LNCAP (cell line): ENCODE data around the gene LIPG.

Experiments
- TF ChIP-seq, protein P1 (sequence below): fragments of 450-650 bp; IDR thresholded peaks from 2 replicates; pipeline ENCODE4 v1.5.1; 2017; ENCODE audit warnings: mild to moderate bottlenecking

Gene LIPG

DNA sequence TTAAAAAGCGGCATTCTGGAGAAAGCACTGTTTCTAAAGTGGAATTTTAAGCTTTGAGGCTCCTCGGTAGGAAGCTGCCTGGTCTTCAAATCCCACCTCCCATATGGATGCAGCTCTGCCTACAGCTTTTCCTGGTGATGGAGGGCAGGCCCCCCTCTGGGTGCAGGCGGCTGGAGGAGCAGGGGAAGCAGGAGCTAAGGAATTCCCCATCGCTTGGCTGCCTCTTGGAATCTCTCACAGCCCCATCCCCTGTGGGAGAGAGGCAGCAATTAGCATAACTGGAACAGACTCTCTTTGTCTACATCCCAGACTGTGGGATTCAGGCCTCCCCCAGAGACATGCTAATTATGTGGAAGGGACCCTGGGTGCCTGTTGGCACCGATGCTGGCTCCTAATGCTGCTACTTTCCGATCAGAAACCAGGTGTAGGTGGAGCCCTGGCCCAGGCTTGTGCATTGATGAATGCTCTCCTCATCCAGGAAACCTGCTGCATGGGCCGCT lies 51.3 kb downstream of the LIPG start:
- TF ChIP-seq, protein P1, sequence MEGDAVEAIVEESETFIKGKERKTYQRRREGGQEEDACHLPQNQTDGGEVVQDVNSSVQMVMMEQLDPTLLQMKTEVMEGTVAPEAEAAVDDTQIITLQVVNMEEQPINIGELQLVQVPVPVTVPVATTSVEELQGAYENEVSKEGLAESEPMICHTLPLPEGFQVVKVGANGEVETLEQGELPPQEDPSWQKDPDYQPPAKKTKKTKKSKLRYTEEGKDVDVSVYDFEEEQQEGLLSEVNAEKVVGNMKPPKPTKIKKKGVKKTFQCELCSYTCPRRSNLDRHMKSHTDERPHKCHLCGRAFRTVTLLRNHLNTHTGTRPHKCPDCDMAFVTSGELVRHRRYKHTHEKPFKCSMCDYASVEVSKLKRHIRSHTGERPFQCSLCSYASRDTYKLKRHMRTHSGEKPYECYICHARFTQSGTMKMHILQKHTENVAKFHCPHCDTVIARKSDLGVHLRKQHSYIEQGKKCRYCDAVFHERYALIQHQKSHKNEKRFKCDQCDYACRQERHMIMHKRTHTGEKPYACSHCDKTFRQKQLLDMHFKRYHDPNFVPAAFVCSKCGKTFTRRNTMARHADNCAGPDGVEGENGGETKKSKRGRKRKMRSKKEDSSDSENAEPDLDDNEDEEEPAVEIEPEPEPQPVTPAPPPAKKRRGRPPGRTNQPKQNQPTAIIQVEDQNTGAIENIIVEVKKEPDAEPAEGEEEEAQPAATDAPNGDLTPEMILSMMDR: no peak

DNA sequence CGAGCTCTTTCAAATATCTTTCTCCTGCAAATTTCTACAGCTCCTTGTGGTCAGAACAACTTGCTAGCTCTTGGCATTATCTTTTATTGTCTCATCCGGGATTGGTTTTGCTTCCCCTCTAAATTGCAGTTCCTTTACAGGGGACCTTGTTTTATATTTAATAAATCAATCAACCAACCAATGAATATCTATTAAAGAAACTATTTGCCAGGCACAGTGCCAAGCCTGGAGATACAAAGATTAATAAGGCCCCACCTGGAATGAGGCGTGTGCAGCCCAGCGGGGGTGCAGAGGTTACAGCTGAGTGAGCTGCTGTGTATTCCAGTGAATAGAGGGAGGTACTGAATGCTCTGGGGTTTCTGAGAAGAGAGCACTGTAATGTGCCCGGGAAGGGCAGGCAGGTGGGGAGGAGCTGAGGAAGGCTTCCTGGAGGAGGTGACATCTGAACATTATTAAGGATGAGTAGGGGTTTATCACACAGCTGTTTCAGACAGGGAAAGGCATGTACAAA lies 51.8 kb downstream of the LIPG start:
- TF ChIP-seq, protein P1: no peak

DNA sequence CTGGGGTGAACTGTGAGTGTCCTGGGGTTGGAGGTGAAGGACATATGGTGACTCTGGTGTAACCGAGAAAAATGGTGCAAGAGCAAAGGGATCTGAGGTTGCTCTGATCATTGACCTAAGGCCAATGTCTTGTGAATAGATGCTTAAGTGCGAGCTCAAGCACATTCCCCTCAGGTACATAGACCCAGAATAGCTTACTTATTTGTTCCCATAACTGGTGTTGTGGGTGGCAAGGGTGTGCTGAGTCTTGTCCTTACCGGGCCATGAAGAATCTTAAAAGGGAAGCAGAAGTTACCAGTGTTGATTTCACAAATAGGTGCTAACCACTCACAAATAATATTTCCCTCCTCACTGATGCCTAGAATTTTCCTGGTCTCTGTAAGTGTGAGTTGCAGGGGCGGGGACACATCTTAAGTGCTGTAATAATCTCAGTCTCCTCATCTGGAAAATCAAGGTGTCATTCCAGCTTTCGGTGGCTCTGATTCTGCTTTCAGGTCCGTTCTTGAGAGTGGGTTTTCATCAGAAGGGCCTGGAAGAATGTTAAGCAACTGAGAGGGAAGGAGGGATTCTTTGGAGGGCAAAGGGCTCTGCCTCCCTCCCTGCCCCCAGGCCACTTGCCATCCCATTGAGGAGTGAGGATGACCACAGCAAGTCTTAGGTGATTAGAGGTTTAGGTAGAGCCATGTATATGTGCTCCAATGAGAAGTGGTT lies 54.9 kb downstream of the LIPG start:
- TF ChIP-seq, protein P1: no peak

DNA sequence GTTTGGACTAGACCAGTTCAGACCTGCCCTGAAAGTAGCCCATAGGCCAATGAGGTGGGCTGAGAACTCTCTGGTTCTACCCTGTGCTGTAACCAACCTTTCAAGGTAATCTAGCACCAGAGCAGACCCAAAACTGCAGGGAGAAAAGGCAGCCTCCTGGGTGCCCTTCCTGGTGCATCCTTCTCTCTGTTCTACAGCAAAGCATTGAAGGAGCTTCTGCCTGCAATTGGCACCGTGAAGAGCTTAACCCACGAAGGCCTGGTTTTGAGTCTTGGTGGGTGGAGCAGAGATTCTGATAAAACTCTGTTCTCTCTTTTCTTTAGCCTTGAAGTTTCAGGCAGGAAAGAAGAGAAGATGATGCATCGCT lies 55.5 kb downstream of the LIPG start:
- TF ChIP-seq, protein P1: no peak

DNA sequence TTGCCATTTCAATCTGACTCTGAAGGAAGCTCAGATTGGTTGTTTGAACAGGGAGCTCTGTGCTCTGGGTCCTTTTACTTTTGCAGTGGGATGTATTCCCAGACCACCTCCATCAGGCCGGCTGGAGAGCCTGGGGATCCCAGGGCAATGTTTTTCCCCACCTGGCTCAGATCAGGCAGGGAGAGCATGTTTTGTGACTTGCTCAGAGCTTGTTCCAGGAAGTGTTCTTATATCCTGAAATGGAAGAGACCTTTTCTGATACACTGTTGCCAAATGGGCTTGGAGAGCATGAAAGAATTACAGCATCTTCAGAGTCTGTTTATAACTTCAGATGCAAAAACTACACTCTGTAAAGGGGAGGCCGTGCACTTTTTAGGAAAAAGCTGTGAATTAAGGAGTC lies 56.0 kb downstream of the LIPG start:
- TF ChIP-seq, protein P1: no peak

DNA sequence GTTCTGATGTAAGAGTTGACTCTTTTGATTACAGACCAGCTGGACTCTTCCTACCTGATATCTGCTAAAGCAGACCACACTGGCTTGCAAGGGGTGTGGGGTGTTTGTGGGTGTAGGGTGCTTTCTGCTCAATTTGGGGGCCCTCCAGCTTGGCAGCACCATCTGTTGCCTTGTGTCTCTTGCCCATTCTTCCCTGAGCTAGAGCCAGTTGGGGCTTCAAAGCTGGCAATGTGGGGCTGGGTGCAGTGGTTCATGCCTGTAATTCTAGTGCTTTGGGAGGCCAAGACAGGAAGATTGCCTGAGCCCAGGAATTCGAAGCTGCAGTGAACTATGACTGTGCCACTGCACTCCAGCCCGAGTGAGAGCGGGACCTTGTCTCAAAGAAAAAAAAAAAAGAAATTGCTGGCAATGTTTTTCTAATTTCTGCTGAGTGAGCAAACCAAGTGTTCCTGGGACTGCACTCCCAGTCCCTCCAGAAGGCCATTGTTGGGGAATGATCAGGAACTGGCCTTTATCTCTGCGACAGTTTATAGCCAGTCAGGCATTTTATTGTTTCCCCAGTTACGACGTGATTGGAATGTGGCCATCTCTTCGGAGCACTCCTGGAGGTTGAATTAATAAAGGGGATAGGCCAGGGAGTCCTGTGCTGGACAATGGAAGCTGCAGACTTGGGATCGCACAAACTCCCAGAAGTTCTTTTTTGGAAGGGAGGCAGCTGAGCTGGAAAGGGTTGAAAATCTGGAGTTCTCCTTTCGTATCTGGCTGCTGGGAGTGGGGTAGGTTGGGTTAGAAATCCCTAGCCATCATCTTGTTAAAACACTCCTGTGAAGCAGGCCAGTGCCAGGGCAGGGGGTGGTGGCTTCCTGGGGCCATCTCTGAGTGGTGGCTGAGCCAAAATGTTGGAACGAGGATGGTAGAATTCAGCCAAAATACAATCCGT lies 57.2 kb downstream of the LIPG start:
- TF ChIP-seq, protein P1: no peak

DNA sequence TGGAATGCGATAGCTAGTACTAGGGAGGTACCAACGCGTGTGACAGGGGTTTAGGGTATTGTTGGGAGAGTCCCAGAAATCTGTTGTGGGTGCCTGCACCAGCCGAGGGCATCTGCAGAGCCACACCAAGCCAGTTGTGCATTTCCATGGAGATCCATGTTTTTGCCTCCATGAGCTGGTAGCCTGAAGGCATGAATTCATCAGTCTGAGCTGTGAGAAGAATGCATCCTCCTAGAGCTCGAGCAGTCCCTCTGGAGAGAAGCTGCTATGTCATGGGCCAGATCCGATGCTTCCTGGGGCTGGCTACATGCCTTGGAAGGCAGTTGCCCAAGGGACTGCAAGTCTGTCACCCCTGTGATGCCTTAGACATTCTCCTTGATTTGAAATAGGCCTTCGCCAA lies 57.9 kb downstream of the LIPG start:
- TF ChIP-seq, protein P1: no peak
